Epithelial cell of alveolus of lung (primary cell): ENCODE data around the gene HORMAD2. TPM values are rescaled to one million over a fixed set of nuclear protein-coding genes. Genes with fewer than 3 reads are reported as not detected.

Experiments used
- total RNA-seq: library from RNA; depleted of rRNA; stranded (reverse); fragments of >200 nt; gene quantifications from 2 replicates; pipeline ENCODE4 v1.2.1, GENCODE V29; 2015

The HORMAD2 gene, protein sequence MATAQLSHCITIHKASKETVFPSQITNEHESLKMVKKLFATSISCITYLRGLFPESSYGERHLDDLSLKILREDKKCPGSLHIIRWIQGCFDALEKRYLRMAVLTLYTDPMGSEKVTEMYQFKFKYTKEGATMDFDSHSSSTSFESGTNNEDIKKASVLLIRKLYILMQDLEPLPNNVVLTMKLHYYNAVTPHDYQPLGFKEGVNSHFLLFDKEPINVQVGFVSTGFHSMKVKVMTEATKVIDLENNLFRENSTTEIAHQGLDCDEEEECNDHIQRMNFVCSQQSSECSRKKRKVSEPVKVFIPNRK
- not detected in 2 replicates for total RNA-seq

DNA sequence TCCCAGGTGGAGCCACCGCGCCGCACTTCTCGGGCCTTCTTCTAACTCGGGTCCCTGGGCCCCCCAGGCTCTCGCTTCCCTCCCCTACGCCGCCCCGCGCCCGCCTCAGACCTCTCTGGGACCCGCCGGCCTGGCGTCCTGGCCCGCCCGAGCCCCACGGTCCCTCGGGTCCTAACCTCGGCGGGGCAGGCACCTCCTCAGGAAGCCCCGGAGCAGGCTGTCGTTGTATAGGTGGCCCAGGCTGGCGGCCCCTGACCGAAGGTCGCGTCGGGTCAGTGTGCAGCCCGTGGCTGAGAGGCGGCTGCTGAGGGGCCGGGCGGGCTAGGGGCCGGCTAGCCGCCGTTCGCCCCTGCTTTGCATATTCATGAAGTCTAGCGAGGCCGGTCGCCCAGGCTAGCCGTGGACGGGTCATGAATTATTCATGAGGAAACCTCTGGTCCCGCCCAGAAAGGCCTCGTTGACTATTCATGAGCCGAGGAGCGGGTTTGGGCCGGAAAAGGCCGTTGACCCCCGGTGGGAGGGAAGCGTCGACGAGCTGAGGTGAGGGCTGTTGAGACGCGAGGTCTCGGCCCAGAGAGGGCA, at the start of gene HORMAD2:
HORMAD2 (plus strand) TSS at position 513 of the 582 bp plus-strand sequence. CDS start 13,489 bp downstream, outside the sequence.

Other genes with a start within 250 kb of the HORMAD2 start
- gene ASCC2, start 242.2 kb upstream of the HORMAD2 start, total RNA-seq: 22.1 and 23.8 TPM in 2 replicates
- 16.0 and 27.3 TPM in 2 replicates for gene MTMR3, start 197.3 kb upstream of the HORMAD2 start, total RNA-seq
- gene LIF, start 166.3 kb downstream of the HORMAD2 start, total RNA-seq: 12.9 and 52.8 TPM in 2 replicates
- 0.13 TPM in 1 of 2 replicates, not detected in the other for gene OSM, start 186.4 kb downstream of the HORMAD2 start, total RNA-seq
- gene CASTOR1, start 209.0 kb downstream of the HORMAD2 start, total RNA-seq: 8.1 and 8.9 TPM in 2 replicates
- 16.3 and 19.9 TPM in 2 replicates for gene TBC1D10A, start 246.5 kb downstream of the HORMAD2 start, total RNA-seq